HepG2 (cell line): Measurements from ENCODE around the gene RSBN1L. TPM values are rescaled to one million over a fixed set of nuclear protein-coding genes. Genes with fewer than 3 reads are reported as not detected.

Experiments
- ATAC-seq: fragments of 200-7000 bp; cut with Tn5 transposase; 3 replicates; pipeline ENCODE4 v1.9.1; 2020; ENCODE audit warnings: mild to moderate bottlenecking, moderate library complexity
- BruUV-seq: library from RNA; stranded (reverse); fragments of 400-500 nt; replicated peaks from 2 replicates; lab custom pipeline; 2021; lab: Mats Ljungman, UMichigan
- CTCF ChIA-PET: fragments of 300-600 bp; formaldehyde crosslinking; extraction: SDS; loops from one replicate; lab custom pipeline; 2021; ENCODE audit warnings: low total read pairs, inconsistent platforms, low intra/inter-chr PET ratio; lab: Yijun Ruan, JAX
- POLR2A ChIA-PET: fragments of 350-600 bp; sonication (Branson Sonifier 250); formaldehyde crosslinking; loops from one replicate; lab custom pipeline; 2020; ENCODE audit warnings: antibody characterized with exemption, inconsistent platforms; lab: Yijun Ruan, JAX
- DNase-seq: peaks from one replicate; pipeline ENCODE4 v3.0.0-alpha.2; 2015; ENCODE audit warnings: low spot score
- FAIRE-seq: peaks from 3 replicates; lab custom pipeline; 2011; peaks lifted over from hg19 to GRCh38; lab: Jason Lieb, UNC
- H2AFZ ChIP-seq: one replicate; pipeline ENCODE4 v1.6.1; 2011; ENCODE audit warnings: low read length, inconsistent platforms
- H3K27ac ChIP-seq: fragments of 300-600 bp; 3 replicates; pipeline ENCODE4 v1.8.0; 2011; ENCODE audit warnings: mixed run types, mild to moderate bottlenecking, mixed read lengths, low read length, inconsistent platforms; ENCODE audit not compliant: insufficient read depth; ENCODE audit errors: extremely low read length
- H3K27me3 ChIP-seq, 2 experiments: fragments of 200-600 bp in 1 of 2; 2 replicates in 1 of 2; 3 replicates in 1 of 2; pipeline versions ENCODE4 v1.6.0 to v1.8.0; 2011; ENCODE audit warnings: low read length in 2 of 2, mild to moderate bottlenecking in 2 of 2, moderate library complexity in 2 of 2, inconsistent platforms in 1 of 2; ENCODE audit not compliant: insufficient read depth in 2 of 2, control insufficient read depth in 1 of 2
- H3K36me3 ChIP-seq, 2 experiments: fragments of 200-600 bp in 1 of 2; replicated peaks in 1 of 2; 2 replicates in 1 of 2; 3 replicates in 1 of 2; pipeline versions ENCODE4 v1.5.1 to v1.8.0; 2011; ENCODE audit warnings: low read length in 2 of 2, inconsistent platforms in 1 of 2; ENCODE audit not compliant: insufficient read depth in 2 of 2, control insufficient read depth in 1 of 2
- H3K4me1 ChIP-seq: 2 replicates; pipeline ENCODE4 v1.5.1; 2012; ENCODE audit warnings: low read length, inconsistent platforms; ENCODE audit not compliant: insufficient read depth
- H3K4me2 ChIP-seq: 2 replicates; pipeline ENCODE4 v1.6.0; 2011; ENCODE audit warnings: low read depth, low read length, inconsistent platforms
- H3K4me3 ChIP-seq, 3 experiments: fragments of 200-600 bp in 1 of 3; sonication (generic), shearing (Covaris generic) in 1 of 3; replicated peaks in 1 of 3; 2 replicates each; pipeline ENCODE4 v1.5.1; 2011 to 2016; ENCODE audit warnings: low read length in 3 of 3, inconsistent platforms in 2 of 3, low read depth in 2 of 3, mild to moderate bottlenecking in 2 of 3, control low read depth in 1 of 3, mixed read lengths in 1 of 3; ENCODE audit not compliant: insufficient read depth in 1 of 3
- H3K79me2 ChIP-seq: one replicate; pipeline ENCODE4 v1.6.1; 2011; ENCODE audit warnings: low read length, inconsistent platforms; ENCODE audit not compliant: insufficient read depth
- H3K9ac ChIP-seq: 2 replicates; pipeline ENCODE4 v1.6.0; 2011; ENCODE audit warnings: mild to moderate bottlenecking, low read depth, low read length, inconsistent platforms; ENCODE audit not compliant: insufficient read depth
- H3K9me3 ChIP-seq: 2 replicates; pipeline ENCODE4 v1.5.1; 2012; ENCODE audit warnings: mild to moderate bottlenecking, low read length
- H4K20me1 ChIP-seq: 2 replicates; pipeline ENCODE4 v1.6.0; 2011; ENCODE audit warnings: inconsistent platforms, mild to moderate bottlenecking, low read length, moderate library complexity; ENCODE audit not compliant: insufficient read depth
- ATF5 ChIP-seq: sonication (generic); formaldehyde crosslinking; IDR thresholded peaks from 2 replicates; pipeline ENCODE4 v1.4.0; 2020; ENCODE audit warnings: mild to moderate bottlenecking, low read depth, missing genetic modification reagents
- CENPBD1 ChIP-seq: sonication (generic); formaldehyde crosslinking; IDR thresholded peaks from 2 replicates; pipeline ENCODE4 v1.8.0; 2022; ENCODE audit warnings: missing genetic modification reagents, low read depth, mild to moderate bottlenecking, borderline replicate concordance
- FUBP1 ChIP-seq: sonication (generic); formaldehyde crosslinking; IDR thresholded peaks from 2 replicates; pipeline ENCODE4 v1.5.1; 2020; ENCODE audit warnings: missing genetic modification reagents, mild to moderate bottlenecking, borderline replicate concordance
- HIC2 ChIP-seq: sonication (generic); formaldehyde crosslinking; IDR thresholded peaks from 2 replicates; pipeline ENCODE4 v1.9.0; 2022; ENCODE audit warnings: low read depth, missing genetic modification reagents
- HOXA7 ChIP-seq: sonication (generic); formaldehyde crosslinking; IDR thresholded peaks from 2 replicates; pipeline ENCODE4 v1.8.1; 2022; ENCODE audit warnings: mild to moderate bottlenecking, missing genetic modification reagents, moderate library complexity
- NONO ChIP-seq, 2 experiments: fragments of 450-650 bp in 1 of 2; sonication (generic) in 1 of 2; formaldehyde crosslinking in 1 of 2; IDR thresholded peaks in 1 of 2; conservative IDR thresholded peaks in 1 of 2; 2 replicates each; pipeline versions ENCODE4 v1.6.1 to v1.8.0; 2017 to 2022; ENCODE audit warnings: mild to moderate bottlenecking in 1 of 2, missing genetic modification reagents in 1 of 2, moderate library complexity in 1 of 2
- NRL ChIP-seq: sonication (generic); formaldehyde crosslinking; IDR thresholded peaks from 2 replicates; pipeline ENCODE4 v1.5.0; 2020; ENCODE audit warnings: missing genetic modification reagents, mild to moderate bottlenecking, moderate library complexity, borderline replicate concordance
- ZNF225 ChIP-seq: sonication (generic); formaldehyde crosslinking; IDR thresholded peaks from 2 replicates; pipeline ENCODE4 v1.4.0; 2020; ENCODE audit warnings: mild to moderate bottlenecking, missing genetic modification reagents
- ZNF280B ChIP-seq: sonication (generic); formaldehyde crosslinking; IDR thresholded peaks from 2 replicates; pipeline ENCODE4 v1.5.0; 2020; ENCODE audit warnings: missing genetic modification reagents, mild to moderate bottlenecking, borderline replicate concordance
- ZNF512 ChIP-seq: sonication (generic); formaldehyde crosslinking; IDR thresholded peaks from 2 replicates; pipeline ENCODE4 v1.4.0; 2020; ENCODE audit warnings: mild to moderate bottlenecking, missing genetic modification reagents
- ZNF782 ChIP-seq: sonication (generic); formaldehyde crosslinking; IDR thresholded peaks from 2 replicates; pipeline ENCODE4 v1.4.0; 2020; ENCODE audit warnings: missing genetic modification reagents, mild to moderate bottlenecking, borderline replicate concordance
- ZSCAN9 ChIP-seq: IDR thresholded peaks from 2 replicates; pipeline ENCODE4 v1.6.1; 2016; ENCODE audit warnings: borderline replicate concordance
- WGBS: methylation state at CpG from one replicate; pipeline ENCODE4 v1.1.6; 2017; ENCODE audit warnings: low lambda C conversion rate; 5-methylcytosine and 5-hydroxymethylcytosine counted together
- in situ Hi-C: cut with HindIII; loops from 2 replicates; pipeline ENCODE4 v1.10.0; 2017; ENCODE audit warnings: low pct_unique_long_range_greater_than_20kb; ENCODE audit not compliant: extremely low pct_ligation_motif_present
- intact Hi-C: fragments of 100-400 bp; cut with micrococcal nuclease; formaldehyde crosslinking; loops from one replicate; pipeline ENCODE4 v1.10.0; 2022; ENCODE audit not compliant: unreplicated experiment
- polyA plus RNA-seq, 8 experiments: library from polyadenylated mRNA; depleted of rRNA in 3 of 8; stranded (reverse) in 7 of 8; unstranded in 1 of 8; fragments of >200 nt; fragmentation: Illumina TruSeq in 4 of 8; extraction: Trizol in 4 of 8; gene quantifications; 2 replicates each; pipeline versions ENCODE4 v1.2.1 to v1.2.3, GENCODE V29; 2011 to 2016; ENCODE audit warnings: low read depth in 4 of 8, missing spikeins in 1 of 8, mixed read lengths in 1 of 8; ENCODE audit not compliant: insufficient read depth in 1 of 8
- total RNA-seq, 5 experiments: library from RNA; depleted of rRNA; stranded (reverse); fragments of >200 nt; fragmentation: Illumina TruSeq; extraction: Trizol; gene quantifications; 2 replicates each; pipeline ENCODE4 v1.2.3, GENCODE V29; 2016; ENCODE audit warnings: low read depth in 1 of 5

The RSBN1L gene
- total and polyA plus RNA-seq, 2 of the 13 experiments (the other 11 are each of a cell fraction or from before 2014, with no cell fraction given), result 7.7 to 21.3 TPM

- Histone ChIP-seq H4K20me1 (no peaks in the 10 kb centered on the region), H3K27ac (no peak overlapping the region), H3K9ac (no peak overlapping the region), H3K9me3 (peaks cover 25% of the 10 kb centered on the region), H3K4me1 (no peaks in the 10 kb centered on the region), H3K27me3 (no peaks in the 10 kb centered on the region), H3K4me3 (no peak overlapping the region), H3K36me3 (no peaks in the 10 kb centered on the region), H3K4me2 (no peak overlapping the region), H2AFZ (no peak overlapping the region), H3K79me2 (peaks cover 7% of the 10 kb centered on the region)
- intact Hi-C loops (no loop called here), in situ Hi-C loops (no loop called here)
- ATAC-seq (no peak), FAIRE-seq (no peak), DNase-seq (no peak)
- CTCF ChIA-PET, result no interaction called here
- WGBS, result 97% methylated on average over 2 of the region's 2 CpGs
- POLR2A ChIA-PET, result no interaction called here
- BruUV-seq, result no TSS peak
- no peak for TF ChIP-seq NRL
- no peak for TF ChIP-seq HIC2 (CRISPR knock-in tag)
- no peak for TF ChIP-seq ZNF225
- TF ChIP-seq CENPBD1, result no peak
- no peak for TF ChIP-seq NONO (IDR thresholded peaks at IDR 0.05)
- no peak for TF ChIP-seq NONO (CRISPR knock-in tag; conservative IDR thresholded peaks at IDR 0.05)
- no peak for TF ChIP-seq ZNF512 (CRISPR knock-in tag)
- no peak for TF ChIP-seq HOXA7 (CRISPR knock-in tag)
- TF ChIP-seq ZSCAN9 (CRISPR knock-in tag), result no peak
- no peak for TF ChIP-seq ZNF782
- no peak for TF ChIP-seq FUBP1
- TF ChIP-seq ZNF280B (CRISPR knock-in tag), result no peak
- TF ChIP-seq ATF5 (CRISPR knock-in tag), result no peak
Measured at GRCh38 chr7:77823787-77824186, 127.5 kb downstream of the RSBN1L start.
